GF-D8 (cell line): ENCODE results near the gene PDE1C.
"Not testable (repeated sequence)": the region's sequence is repeated elsewhere in the genome, so short reads cannot be mapped to it uniquely, and the experiment has no call there.

ENCODE experiments used
- DNase-seq: peaks from one replicate; lab custom pipeline; 2025; lab: John Stamatoyannopoulos, UW

Gene PDE1C

DNA sequence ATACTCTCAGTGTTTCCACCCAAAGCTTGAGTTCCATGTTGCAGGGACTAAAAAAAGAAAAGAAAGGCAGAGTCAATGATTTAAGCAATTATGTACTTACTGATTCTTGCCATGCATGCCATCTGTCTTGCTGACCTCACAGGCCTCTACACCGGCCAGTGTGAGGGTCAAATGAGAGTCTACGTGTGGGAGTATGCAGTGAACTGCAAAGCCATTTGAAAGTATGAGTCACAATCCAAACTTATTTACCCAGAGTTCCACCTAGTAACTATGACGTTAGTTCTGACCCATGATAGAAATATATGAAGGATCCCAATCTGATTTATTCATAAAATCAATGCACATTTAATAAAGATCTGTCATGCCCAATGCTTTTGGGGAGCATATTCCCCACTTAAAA lies 26.5 kb downstream of the PDE1C start:
- no peak for DNase-seq

GRCh38 chr7:32042900-32043299 lies 27.3 kb downstream of the PDE1C start:
- no peak for DNase-seq

DNA sequence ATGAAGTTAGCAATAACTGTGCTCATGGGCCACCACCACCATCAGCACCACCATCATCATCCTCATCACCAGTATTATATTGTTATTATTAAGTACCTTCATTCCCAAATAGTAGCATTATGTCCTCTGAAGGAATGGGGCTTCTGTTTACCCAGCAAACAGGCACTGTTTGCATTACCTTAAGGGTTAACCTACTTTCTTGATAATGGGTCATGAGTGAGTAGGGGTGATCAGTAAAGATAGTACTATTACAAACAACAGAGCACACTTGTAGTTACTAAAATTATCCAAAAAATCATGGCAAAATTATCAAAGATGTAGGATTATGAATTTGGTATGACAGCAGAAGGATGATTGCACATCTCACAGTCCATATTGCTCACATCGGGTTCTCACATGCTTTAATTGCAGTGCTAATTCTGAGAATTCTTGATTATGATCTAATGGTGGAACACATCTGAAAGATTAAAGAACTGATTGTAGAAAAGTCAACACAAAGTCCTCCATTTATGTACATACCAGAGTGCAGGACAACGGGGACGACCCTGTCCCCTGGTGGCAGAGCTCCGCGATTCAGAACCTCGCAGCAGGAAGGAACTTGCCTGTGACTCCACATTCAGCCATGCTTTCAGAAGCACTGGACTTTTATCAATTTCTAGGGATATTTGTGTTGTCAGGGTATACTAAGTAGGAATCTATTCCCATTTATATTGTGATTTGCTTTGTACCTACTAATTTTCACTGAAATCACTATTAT lies 31.0 kb downstream of the PDE1C start:
- no peak for DNase-seq

DNA sequence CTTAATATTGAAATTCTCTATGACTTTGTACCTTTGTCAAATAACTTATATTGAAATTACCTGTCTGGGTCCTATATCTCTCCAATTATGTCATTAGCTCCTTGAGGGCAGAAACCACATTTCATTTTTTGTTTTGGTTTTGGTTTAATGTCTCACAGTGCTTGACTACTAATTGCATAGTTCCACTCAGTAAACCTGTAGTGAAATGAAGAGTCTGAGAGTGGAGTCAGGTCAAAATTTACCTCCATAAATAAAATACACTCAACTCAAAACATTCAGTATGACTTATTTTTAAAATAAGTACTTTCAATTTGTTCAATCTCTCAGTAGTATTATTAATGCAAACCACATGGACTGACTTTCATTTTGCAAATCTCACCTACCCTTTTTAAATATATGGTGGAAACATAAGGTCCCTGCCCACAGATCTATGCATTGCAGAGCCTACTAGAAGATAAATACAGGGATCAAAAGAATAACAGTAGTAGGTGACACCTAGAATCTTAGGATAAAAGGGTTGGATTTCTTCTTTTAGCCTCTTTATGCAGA lies 32.5 kb downstream of the PDE1C start:
- no peak for DNase-seq

DNA sequence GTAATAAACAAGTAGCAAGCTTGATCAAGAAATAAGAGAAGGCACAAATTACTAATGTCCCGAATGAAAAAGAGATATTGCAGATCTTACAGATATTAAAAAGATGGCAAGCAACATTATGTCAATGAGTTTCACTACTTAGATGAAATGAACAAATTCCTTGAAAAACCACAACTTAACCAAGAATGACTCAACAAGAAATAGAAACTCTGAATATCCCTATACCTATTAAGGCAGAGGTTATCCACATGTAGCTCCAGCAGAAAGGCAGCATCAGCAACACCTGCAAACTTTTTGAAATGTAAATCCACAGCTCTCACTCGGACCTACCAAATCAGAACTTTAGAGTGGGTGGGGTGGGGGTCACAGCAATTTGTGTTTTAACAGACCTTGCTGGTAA lies 33.6 kb downstream of the PDE1C start:
- DNase-seq: no peak

DNA sequence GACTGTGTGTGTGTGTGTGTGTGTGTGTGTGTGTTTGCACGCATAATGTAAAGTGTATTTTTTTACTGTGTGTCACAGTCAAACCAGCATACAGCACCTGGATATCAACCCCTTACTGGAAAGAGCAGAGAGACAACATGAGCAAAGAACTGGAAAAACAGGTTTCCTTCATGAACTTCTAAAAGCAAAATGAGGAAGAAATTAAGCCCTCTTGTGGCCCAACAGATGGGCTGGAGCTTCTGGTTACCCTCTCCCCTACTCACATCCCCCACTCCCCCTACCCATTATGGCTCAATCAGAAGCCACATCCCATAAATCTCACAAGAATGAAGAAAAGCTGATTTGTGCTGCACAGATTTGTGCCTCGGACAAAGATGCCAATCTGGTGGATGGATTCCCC lies 36.2 kb downstream of the PDE1C start:
- no peak for DNase-seq

DNA sequence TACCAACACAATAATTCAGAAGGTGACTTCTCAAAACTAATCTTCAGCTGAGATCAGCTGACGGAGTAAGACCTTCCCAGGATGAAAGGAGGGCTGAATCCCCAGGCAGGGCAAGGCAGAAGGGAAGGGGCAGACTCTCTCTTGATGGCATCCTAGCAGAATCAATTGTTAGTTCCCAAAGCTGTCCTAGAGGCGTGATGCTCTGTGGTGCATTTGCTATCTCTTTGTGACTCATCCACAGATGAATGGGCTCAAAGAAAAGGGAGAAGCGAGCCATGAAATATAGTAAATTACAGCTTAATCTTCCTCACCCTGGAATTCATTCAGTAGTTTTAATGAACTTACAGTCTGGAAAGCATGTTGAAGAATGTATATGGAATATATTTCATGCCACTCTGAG lies 37.2 kb downstream of the PDE1C start:
- no peak for DNase-seq

- DNase-seq: no peak
These were observed 38.0 kb downstream of the PDE1C start for GRCh38 chr7:32032211-32032610.

DNA sequence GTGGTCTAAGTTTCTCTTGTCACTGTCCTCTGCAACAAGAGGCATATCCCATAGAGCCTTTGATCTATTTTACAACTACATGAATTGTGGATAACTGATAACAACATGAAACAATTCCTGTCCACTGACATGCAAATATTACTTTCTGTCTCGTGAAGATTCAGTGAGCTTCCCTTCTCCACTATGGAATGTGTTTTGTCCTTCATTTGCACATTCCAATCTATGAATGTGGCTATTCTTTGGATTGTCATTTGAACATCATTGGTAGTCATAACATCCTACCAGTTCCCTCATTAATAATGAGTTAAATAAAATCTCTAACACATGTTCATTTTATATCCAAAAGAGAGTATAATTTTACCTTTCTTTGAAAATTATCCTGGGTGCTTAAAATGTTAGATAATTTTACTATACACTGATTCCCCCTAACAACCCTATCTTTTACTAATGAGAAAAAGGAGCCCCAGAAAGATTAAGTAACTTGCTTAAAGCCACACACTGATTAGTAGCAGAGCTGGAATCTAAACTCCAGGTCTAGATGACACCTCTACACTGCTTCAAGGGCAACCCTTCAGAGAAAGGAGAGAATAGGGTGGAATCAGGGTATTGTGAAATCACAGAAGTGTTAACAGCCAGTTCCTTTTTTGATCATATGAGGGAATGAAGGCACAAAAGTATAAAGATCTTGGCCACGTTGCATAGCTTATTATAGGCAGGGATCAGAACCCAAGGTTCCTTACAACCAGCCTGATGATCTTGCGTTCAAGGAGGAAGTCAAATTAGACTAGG lies 39.1 kb downstream of the PDE1C start:
- DNase-seq: no peak

DNA sequence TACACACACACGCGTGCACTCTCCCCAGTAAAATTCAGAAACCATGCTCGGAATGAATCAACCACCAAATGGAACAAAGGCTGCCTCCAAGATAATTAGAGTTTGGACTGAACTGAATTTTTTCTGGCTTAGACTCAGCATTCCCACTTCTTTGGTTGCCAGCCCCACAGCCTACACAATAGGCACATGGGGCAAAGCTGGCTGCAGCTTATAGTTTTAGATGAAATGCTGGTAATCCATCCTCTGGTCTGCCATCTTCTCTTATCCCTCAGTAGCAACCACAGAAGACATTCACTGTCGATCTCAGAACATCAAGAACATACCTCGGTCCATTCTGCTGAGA lies 44.2 kb downstream of the PDE1C start:
- no peak for DNase-seq

GRCh38 chr7:32025381-32026082 lies 44.7 kb downstream of the PDE1C start:
- no peak for DNase-seq

DNA sequence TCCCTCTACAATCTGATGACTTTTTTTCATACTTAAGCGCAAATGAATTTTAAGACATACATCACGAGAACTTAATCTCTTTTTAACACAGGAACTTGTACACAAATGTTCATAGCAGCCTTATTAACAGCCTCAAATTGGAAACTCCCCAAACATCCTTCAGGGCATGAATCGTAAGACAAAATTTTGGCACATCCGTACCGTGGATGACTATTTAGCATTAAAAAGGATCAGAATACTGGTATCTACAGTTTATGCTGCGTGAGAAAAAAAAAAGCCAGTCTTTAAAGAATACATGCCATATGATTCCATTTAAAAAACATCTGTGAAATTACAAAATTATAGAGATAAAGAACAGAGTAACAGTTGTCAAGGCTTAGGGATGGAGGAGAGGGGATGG lies 46.8 kb downstream of the PDE1C start:
- DNase-seq: no peak

- DNase-seq: no peak
These were observed 47.2 kb downstream of the PDE1C start for GRCh38 chr7:32022966-32023365.

DNA sequence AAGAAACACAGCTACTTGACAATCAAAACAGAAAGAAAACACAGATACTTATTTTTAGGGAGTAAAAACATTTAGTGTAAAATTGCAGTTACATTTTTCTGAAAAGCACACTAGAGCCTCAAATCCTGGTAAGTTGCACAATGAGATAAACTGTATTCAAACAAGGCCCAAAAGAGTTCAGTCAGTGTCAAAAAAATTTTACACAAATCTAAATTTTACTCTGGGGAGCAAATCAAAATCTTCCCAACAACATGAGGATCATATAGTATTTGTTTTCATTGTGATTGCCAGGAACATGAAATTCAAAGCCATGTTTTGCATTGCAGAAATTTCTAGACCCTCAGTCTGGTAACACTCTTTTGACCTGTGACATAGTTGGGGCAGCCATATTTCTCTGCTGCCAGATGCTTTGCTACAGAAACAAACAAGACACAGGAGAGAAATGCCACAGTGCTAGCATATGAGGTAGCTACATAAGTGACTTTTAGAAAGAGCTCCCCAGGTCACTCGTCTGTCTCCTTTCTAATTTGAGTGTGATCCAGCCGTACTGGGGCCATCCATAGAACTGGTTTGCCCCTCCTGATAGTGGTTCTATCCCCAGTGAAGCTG lies 49.6 kb downstream of the PDE1C start:
- DNase-seq: no peak

DNA sequence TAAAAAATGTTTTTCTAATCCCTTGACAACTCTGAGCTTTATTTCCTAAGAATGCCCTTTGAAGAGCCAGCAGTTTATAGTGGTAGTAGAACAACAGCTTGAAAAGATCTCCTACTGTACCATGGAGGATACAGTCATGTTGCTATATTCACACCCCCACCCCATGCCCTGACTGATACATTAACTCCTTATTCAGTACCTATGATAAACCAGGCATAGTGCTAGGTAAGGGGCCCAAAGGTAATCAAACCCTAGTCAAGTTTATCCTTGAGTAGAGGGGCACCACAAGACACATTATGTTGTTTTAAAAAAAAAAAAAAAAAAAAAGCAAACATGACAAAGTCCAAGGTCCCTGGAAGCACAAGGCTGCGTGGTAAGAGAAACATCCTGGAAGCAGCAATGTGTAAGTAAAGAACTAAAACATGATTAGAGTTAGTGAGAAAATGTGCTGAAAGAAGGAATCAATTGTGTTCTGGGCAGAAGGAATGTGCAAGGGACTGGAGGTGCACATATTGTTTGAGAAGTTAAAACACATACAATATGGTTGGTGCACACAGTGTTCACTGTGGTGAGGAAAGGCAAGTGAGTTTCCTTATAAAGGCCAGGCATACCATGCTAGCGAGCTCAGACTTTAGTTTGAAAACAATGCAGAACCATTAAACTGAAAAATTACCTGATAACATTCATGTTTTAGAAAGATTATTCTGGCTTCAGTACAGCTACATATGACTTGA lies 51.2 kb downstream of the PDE1C start:
- DNase-seq: no peak

DNA sequence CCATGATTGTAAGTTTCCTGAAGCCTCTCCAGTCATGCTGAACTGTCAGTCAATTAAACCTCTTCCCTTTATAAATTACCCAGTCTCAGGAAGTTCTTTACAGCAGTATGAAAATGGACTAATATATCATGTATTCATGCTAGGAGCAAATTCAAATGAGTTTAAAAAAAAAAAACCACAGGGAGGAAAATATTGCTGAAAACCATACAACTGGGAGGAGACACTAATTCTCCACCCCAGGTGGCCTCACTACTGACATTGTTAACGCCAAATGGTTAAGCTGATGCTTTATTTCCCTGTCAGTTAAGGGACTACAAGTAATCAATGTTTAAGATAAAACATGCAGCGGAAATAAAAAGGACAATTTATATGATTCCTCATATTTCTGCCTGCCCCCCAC lies 55.1 kb downstream of the PDE1C start:
- no peak for DNase-seq

GRCh38 chr7:32013471-32013870 lies 56.7 kb downstream of the PDE1C start:
- DNase-seq: not testable (repeated sequence)

GRCh38 chr7:32005577-32005976 lies 64.6 kb downstream of the PDE1C start:
- no peak for DNase-seq

- no peak for DNase-seq
These were observed 68.3 kb downstream of the PDE1C start for GRCh38 chr7:32001948-32002347.

DNA sequence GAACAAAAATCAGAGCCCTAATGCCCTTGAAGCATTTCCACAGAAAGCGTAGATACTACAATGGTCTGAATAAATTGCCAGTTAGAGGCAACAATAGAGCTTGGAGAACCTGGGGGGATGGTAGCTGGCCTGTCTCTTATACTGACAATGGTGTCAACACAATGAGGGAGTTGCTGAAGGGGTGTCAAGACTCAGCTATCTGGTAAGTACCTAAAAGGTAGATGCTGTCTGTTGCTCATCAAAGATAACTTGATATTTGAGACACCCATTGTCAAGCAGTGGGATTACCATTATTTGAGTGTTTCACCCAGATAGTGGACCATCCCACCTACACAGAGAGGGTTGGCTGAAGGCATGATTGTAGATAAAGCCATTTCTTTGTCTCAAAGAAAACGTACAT lies 72.8 kb downstream of the PDE1C start:
- no peak for DNase-seq

DNA sequence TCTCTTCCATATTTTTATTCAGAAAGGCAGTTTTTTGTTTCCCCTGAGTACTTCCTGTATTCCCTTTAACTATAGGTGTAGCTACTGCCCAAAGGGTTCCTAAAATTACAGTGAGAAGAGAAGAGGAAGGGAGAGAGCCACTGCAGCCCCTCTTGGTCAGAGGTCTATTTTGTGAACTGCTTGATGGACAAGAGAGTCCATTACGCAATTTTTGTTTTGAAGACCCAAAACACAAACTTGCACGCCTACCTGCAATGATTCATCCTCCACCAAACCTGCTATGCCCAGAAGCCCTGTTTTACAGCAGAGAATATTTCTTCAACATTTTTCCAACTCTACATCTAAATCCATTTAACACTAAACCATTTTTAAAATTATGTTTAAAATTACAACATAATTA lies 75.1 kb downstream of the PDE1C start:
- no peak for DNase-seq

DNA sequence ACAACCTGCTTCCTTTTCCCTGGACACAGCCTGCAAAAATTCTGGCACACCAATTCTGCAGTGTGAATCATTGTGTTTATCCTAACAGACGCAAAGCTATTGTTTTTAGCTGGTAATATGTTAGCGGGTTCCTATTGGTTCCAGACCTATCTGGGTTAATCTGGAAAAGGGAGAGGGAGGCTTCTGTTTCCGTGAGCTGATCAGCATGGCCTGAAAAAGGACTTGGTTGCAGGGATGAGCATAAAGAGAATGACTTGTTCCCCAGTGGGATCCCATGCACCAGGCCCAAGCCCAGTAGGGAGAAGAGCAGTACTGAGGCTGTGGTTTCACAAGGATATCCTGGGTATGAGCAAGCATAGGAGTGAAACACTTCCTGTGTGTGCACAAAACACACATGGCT lies 78.4 kb downstream of the PDE1C start:
- no peak for DNase-seq
